Endothelial cell of umbilical vein (primary cell): ENCODE measurements around the gene PDE7B.
A peak's percentile ranks its signal among the peaks of the same experiment; 100 is the strongest.

ENCODE experiments used
- EZH2 ChIP-seq: IDR thresholded peaks from 2 replicates; pipeline ENCODE4 v1.6.1; 2012; ENCODE audit warnings: borderline replicate concordance, low read depth, mild to moderate bottlenecking, moderate library complexity, low read length, inconsistent platforms; ENCODE audit not compliant: severe bottlenecking
- FOS ChIP-seq: IDR thresholded peaks from 2 replicates; pipeline ENCODE4 v1.6.1; 2011; ENCODE audit warnings: mild to moderate bottlenecking, low read length, moderate library complexity, borderline replicate concordance; ENCODE audit not compliant: insufficient read depth
- GATA2 ChIP-seq: IDR thresholded peaks from 2 replicates; pipeline ENCODE4 v1.7.0; 2011; ENCODE audit warnings: low read depth, mild to moderate bottlenecking, moderate library complexity, mixed read lengths, low read length; ENCODE audit not compliant: insufficient read length, insufficient read depth
- JUN ChIP-seq: IDR thresholded peaks from 2 replicates; pipeline ENCODE4 v1.6.1; 2011; ENCODE audit warnings: borderline replicate concordance, low read depth; ENCODE audit not compliant: insufficient read length, insufficient read depth
- MYC ChIP-seq: IDR thresholded peaks from one replicate; pipeline ENCODE4 v1.6.1; 2011; ENCODE audit warnings: mild to moderate bottlenecking, low read depth, low read length
- POLR2A ChIP-seq: IDR thresholded peaks from 2 replicates; pipeline ENCODE4 v1.6.1; 2012; ENCODE audit warnings: low read depth, mild to moderate bottlenecking, control low read depth, low read length
- POLR2AphosphoS5 ChIP-seq: IDR thresholded peaks from 2 replicates; pipeline ENCODE4 v1.6.1; 2012; ENCODE audit warnings: low read depth, mild to moderate bottlenecking, control low read depth, low read length, moderate library complexity; ENCODE audit not compliant: insufficient read depth
- TF ChIP-seq, protein P1 (sequence below), 2 donors: IDR thresholded peaks; 1 replicate in 1 of 2; 2 replicates in 1 of 2; pipeline ENCODE4 v1.5.1; 2011; ENCODE audit warnings: low read length in 2 of 2, mild to moderate bottlenecking in 2 of 2, moderate library complexity in 2 of 2, control low read depth in 1 of 2, inconsistent platforms in 1 of 2, low read depth in 1 of 2; ENCODE audit not compliant: insufficient read depth in 1 of 2; ENCODE audit errors: extremely low read depth in 1 of 2
- TF ChIP-seq, protein P2 (sequence below): IDR thresholded peaks from 2 replicates; pipeline ENCODE4 v1.6.1; 2011; ENCODE audit not compliant: insufficient read depth, insufficient read length

DNA sequence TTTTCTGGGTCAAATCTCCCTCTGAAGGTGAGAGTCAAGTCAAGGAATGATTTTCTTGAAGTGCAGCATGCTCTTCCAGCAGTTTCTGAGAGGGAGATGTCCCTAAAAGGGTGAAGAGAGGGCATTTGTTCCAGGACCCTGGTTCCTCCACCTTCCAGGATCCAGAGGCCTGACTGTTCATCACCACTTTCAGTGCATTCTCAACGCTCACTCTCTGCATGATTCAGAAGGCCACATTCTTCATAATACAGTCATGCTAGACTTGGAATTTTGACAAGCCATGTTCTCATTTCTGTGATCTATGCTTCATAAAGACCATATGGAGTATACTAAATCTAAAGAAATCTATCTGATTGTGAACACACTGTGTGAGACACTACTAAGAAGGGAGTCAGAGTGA lies 85.1 kb downstream of the PDE7B start:
- TF ChIP-seq POLR2A = no peak
- TF ChIP-seq, protein P1, sequence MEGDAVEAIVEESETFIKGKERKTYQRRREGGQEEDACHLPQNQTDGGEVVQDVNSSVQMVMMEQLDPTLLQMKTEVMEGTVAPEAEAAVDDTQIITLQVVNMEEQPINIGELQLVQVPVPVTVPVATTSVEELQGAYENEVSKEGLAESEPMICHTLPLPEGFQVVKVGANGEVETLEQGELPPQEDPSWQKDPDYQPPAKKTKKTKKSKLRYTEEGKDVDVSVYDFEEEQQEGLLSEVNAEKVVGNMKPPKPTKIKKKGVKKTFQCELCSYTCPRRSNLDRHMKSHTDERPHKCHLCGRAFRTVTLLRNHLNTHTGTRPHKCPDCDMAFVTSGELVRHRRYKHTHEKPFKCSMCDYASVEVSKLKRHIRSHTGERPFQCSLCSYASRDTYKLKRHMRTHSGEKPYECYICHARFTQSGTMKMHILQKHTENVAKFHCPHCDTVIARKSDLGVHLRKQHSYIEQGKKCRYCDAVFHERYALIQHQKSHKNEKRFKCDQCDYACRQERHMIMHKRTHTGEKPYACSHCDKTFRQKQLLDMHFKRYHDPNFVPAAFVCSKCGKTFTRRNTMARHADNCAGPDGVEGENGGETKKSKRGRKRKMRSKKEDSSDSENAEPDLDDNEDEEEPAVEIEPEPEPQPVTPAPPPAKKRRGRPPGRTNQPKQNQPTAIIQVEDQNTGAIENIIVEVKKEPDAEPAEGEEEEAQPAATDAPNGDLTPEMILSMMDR (IDR thresholded peaks at IDR 0.05; ENCODE audit: extremely low read depth in 1 of 2, insufficient read depth in 1 of 2, low read depth in 1 of 2, low read length in 2 of 2) = no peak
- TF ChIP-seq JUN = peak; percentile 61
- TF ChIP-seq MYC = no peak
- TF ChIP-seq, protein P2, sequence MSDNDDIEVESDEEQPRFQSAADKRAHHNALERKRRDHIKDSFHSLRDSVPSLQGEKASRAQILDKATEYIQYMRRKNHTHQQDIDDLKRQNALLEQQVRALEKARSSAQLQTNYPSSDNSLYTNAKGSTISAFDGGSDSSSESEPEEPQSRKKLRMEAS = no peak
- no peak for TF ChIP-seq POLR2AphosphoS5
- no peak for TF ChIP-seq EZH2
- peak; percentile 61 for TF ChIP-seq FOS
- TF ChIP-seq GATA2 = no peak
